HG03103 (cell line): ENCODE measurements around the gene TNFSF11.

ENCODE experiments used
- ATAC-seq: cut with Tn5 transposase; IDR thresholded peaks from one replicate; pipeline ENCODE4 v1.9.1; 2021; ENCODE audit warnings: low read depth; ENCODE audit not compliant: unreplicated experiment

The TNFSF11 gene

DNA sequence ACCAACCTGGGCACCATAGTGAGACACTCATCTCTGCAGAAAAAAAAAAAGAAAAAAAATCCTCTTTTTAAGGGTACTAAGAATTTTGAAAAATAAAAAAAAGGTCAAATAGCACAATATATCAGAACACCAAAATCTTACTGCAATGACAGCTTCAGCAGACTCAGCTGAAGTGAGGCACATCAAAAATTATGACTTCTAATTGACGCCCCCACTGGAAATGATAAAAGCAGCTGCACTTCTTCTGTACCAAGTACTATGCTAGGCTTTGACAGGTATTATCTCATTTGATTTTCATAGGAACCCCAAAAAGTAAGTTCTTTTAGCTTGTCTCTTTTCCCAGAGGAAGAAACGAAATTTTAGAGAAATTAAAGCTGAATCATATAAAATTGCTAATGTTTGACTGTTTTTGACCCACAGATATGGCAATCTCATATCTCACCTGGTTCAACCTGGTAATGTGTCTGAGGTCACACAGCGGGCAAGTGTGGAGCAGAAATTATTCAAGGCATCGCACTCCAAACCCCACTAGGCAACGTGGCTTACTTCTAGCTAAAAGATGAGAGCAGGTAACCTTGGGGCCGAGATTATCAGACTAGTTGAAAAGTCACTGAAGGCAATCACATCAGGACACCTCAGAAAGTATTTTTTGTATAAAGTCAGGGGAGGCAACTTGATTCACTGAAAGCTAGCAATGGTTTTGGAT lies 78.1 kb downstream of the TNFSF11 start:
- ATAC-seq: no peak

- ATAC-seq: no peak
Measured at GRCh38 chr13:42652642-42653415, 78.9 kb downstream of the TNFSF11 start.

GRCh38 chr13:42653679-42654078 lies 79.7 kb downstream of the TNFSF11 start:
- no peak for ATAC-seq

DNA sequence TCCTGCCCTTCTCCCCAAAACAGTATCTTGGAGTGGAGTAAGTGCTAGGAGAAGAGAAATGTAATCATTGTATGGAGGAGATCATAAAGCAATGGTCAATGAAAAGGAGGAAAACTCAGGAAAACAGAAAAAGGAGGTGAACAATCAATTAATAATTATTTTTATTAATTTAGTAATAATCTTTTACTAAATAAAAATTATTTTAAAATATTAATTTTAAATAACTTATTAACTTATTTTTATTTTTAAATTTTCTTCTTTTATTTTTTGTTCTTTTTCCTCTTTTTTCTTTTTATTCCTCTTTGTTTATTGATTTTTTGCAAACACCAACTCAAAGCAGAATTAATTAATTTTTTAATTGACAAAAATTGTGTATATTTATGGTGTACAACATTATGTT lies 80.3 kb downstream of the TNFSF11 start:
- ATAC-seq: no peak

DNA sequence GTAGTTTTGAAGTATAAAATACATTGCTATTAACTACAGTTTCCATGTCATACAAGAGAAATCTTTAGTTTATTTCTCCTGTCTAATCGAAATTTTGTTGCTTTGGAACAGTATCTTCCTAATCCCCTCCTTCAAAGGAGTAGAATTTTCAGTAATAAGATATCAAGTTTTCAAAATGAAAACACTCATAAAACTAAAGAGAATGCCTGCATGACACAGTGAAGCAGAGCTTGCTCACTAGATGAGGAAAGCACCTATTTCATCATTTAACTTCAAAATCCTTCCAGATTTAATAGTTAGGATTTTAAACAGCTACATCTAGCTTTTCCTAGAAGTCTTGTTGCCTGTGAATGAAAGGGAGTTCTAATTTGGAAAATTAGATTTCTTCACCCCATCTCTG lies 80.8 kb downstream of the TNFSF11 start:
- no peak for ATAC-seq

DNA sequence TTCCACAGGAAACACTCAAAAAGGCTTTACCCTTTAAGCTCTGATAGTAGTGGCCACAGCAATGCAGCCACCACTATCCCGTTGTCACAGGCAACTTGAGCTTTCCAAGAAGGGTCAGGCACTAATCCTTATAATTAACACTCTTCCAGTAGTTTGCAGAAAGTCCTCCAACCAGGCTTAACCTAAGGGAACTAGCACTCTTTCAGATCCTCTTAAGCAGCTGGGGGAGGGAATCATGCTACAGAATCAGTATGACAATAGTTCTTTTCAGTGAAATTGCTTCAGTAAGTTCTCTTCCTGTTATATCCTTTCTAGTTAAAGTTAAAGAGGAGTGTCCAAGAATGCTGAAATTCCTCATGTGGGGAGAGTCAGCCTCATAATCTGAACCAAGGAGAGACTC lies 82.2 kb downstream of the TNFSF11 start:
- no peak for ATAC-seq

DNA sequence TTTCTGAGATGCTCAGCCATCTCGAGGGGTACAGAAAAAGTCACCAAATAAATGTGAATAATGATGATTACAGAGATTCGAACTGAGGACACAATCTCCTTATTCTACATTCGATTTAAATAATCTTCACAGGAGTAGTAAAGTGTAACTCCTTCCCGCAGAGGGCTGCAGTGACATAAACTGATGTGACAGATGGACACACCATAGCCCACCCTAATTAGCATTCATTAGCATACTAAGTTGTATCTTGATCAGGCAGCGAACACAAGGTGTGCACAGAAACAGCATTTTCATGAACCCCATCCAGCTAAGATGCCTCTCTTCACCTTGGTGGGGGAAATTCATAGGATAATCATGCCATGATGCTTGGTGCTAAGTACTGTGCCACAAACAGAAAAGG lies 83.0 kb downstream of the TNFSF11 start:
- ATAC-seq: no peak
